Caki2 (cell line): ENCODE data around the gene SAFB. TPM values are rescaled to one million over a fixed set of nuclear protein-coding genes. Genes with fewer than 3 reads are reported as not detected.
"Not testable (repeated sequence)": the region's sequence is repeated elsewhere in the genome, so short reads cannot be mapped to it uniquely, and the experiment has no call there.

Source experiments
- DNase-seq: peaks from one replicate; pipeline ENCODE4 v3.0.0-alpha.2; 2015; ENCODE audit warnings: low read depth
- in situ Hi-C: cut with HindIII; loops from 2 replicates; pipeline ENCODE4 v1.10.0; 2016; ENCODE audit warnings: low sequenced_read_pairs, low pct_unique_long_range_greater_than_20kb, mixed read lengths
- total RNA-seq: library from RNA; depleted of rRNA; stranded (reverse); fragments of >200 nt; shearing (Covaris generic); gene quantifications from 2 replicates; pipeline ENCODE4 v1.2.3, GENCODE V29; 2014; ENCODE audit warnings: low replicate concordance

Gene SAFB
- total RNA-seq, 1 experiment from 2014 or later, result 35.5 TPM

GRCh38 chr19:5677580-5677979 is 54.7 kb downstream of the SAFB start:
- in situ Hi-C loops, result no loop called here
- DNase-seq, result no peak

- in situ Hi-C loops, result no loop called here
- no peak for DNase-seq
These were observed 55.3 kb downstream of the SAFB start for GRCh38 chr19:5678071-5678718.

GRCh38 chr19:5679289-5680083 is 56.6 kb downstream of the SAFB start:
- no peak for DNase-seq

GRCh38 chr19:5680084-5680436 is 57.2 kb downstream of the SAFB start:
- in situ Hi-C loops, result no loop called here
- DNase-seq, result no peak

More at GRCh38 chr19:5679289-5680083, 56.6 kb downstream of the SAFB start:
- in situ Hi-C loops, result no loop called here

GRCh38 chr19:5680437-5681368 is 57.8 kb downstream of the SAFB start, which contains the start of the genes HSD11B1L and MICOS13:
Gene HSD11B1L, plus strand, starts transcription at chr19:5681027. Its CDS starts 3,806 bp downstream, at chr19:5684833.
Gene MICOS13, minus strand, starts transcription at chr19:5680516. Its CDS starts 30 bp downstream, at chr19:5680486.
- DNase-seq, result peak; percentile 99
- in situ Hi-C loops, result no loop called here

- in situ Hi-C loops, result no loop called here
- no peak for DNase-seq
These were observed 58.7 kb downstream of the SAFB start for GRCh38 chr19:5681391-5682106.

GRCh38 chr19:5682107-5682482 is 59.2 kb downstream of the SAFB start:
- in situ Hi-C loops, result no loop called here

GRCh38 chr19:5683177-5683886 is 60.4 kb downstream of the SAFB start:
- in situ Hi-C loops, result no loop called here
- DNase-seq, result no peak

More at GRCh38 chr19:5682107-5682482, 59.2 kb downstream of the SAFB start:
- no peak for DNase-seq

- no peak for DNase-seq
- in situ Hi-C loops, result no loop called here
These were observed 62.0 kb downstream of the SAFB start for GRCh38 chr19:5684694-5685430.

- in situ Hi-C loops, result no loop called here
- no peak for DNase-seq
These were observed 63.4 kb downstream of the SAFB start for GRCh38 chr19:5686326-5686646.

- in situ Hi-C loops, result no loop called here
- peak; percentile 96 for DNase-seq
These were observed 63.9 kb downstream of the SAFB start for GRCh38 chr19:5686647-5687359.

- no peak for DNase-seq
- in situ Hi-C loops, result no loop called here
These were observed 64.7 kb downstream of the SAFB start for GRCh38 chr19:5687360-5688198.

GRCh38 chr19:5688262-5688881 is 65.5 kb downstream of the SAFB start:
- in situ Hi-C loops, DNase-seq: not testable (repeated sequence)

GRCh38 chr19:5690125-5690954 is 67.5 kb downstream of the SAFB start, which contains the start of gene RPL36:
Gene RPL36, plus strand, starts transcription at chr19:5690295. Its CDS starts 213 bp downstream, at chr19:5690508.
- in situ Hi-C loops, result no loop called here

More at GRCh38 chr19:5690125-5690954, 67.5 kb downstream of the SAFB start, which contains the start of gene RPL36:
- peak; percentile 97 for DNase-seq
